ENCODE results near the gene ANKRD18A. TPM values are rescaled to one million over a fixed set of nuclear protein-coding genes. Genes with fewer than 3 reads are reported as not detected.

Gene ANKRD18A
- under 1 TPM in 2 of 4 donors, not detected in 2; 0.22 to 0.33 TPM for total RNA-seq

- TF ChIP-seq, protein P1, sequence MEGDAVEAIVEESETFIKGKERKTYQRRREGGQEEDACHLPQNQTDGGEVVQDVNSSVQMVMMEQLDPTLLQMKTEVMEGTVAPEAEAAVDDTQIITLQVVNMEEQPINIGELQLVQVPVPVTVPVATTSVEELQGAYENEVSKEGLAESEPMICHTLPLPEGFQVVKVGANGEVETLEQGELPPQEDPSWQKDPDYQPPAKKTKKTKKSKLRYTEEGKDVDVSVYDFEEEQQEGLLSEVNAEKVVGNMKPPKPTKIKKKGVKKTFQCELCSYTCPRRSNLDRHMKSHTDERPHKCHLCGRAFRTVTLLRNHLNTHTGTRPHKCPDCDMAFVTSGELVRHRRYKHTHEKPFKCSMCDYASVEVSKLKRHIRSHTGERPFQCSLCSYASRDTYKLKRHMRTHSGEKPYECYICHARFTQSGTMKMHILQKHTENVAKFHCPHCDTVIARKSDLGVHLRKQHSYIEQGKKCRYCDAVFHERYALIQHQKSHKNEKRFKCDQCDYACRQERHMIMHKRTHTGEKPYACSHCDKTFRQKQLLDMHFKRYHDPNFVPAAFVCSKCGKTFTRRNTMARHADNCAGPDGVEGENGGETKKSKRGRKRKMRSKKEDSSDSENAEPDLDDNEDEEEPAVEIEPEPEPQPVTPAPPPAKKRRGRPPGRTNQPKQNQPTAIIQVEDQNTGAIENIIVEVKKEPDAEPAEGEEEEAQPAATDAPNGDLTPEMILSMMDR (IDR thresholded peaks at IDR 0.05; ENCODE audit: low read depth), result no peak
Measured at GRCh38 chr9:38620483-38621433, at the start of gene ANKRD18A. Gene ANKRD18A (minus strand): TSS chr9:38620596. CDS start chr9:38620285, 311 bp downstream.

DNA sequence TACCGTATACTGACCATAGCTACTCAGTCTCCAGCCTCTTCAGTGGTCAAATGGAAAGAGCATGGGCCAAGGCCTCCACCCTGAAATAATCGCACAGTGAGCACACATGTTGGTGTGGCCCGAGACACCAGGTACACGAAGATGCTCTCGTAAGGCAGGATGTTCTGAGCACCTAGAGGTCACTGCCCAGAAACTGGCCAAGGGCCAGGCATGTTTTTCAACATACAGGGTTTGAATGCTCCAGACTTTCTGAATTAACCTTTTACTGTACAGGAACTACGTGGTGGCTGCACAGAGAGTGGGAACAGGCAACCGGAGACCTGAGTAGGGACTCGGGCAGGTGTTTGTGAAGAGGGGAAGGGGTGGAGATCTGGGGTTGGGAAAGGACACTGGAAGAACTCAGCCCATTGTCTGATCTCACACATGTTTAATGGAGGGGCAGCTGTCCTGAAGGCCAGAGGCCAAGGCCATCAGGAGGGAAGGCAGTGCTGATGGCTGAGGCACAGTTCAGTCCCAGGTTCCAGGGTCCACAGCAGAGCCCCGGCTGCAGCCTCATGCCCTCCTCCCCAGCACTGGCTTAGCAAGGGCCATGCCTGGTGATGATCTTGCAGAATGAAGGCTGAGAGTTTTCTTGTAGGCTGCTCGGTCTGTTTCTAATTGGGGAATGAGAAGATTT is 48.5 kb upstream of the ANKRD18A start:
- TF ChIP-seq, protein P1 (IDR thresholded peaks at IDR 0.05; ENCODE audit: low read depth), result no peak

DNA sequence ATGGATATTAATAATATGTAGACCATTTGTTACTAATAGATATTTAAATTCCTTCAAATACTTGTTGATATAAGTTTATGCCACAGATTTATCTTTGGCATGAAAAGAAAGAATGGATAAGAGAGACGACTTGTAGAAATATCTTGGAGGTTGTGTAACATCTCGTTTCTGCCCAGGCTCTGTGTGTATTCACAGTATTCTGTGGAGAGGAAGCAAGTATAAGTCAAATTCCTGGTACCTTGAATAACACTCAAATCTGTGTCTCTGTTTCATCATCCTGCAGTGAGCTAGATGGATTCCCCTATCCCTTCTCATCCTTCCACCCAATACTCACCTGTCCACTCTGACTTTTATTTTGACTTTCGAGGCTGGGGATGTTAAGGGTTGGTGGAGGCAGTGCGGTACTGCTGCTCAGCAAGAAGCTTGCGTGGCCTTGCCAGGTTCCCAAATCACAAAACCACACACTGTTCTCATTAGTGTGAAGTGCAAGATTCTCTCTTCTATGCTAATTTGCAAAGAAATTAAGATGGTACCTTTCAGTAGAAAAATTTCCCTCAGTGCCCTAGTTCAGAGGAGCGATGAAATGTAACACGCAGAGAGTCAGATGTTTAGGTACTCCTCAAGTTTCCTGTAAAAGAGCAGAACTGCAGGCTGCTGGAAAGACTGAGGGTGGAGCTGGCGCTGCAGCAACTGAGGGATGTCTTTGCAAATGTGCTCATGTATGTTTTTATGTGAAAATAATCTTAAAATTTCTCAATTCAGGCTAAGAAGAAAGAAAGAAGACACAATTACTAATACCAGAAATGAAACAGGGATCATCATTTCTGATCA is 42.6 kb upstream of the ANKRD18A start:
- TF ChIP-seq, protein P1 (IDR thresholded peaks at IDR 0.05; ENCODE audit: low read depth), result no peak

- TF ChIP-seq, protein P1 (IDR thresholded peaks at IDR 0.05; ENCODE audit: low read depth), result no peak
Measured at GRCh38 chr9:38659538-38659937, 39.1 kb upstream of the ANKRD18A start.

- TF ChIP-seq, protein P1 (IDR thresholded peaks at IDR 0.05; ENCODE audit: low read depth), result no peak
Measured at GRCh38 chr9:38656896-38657295, 36.5 kb upstream of the ANKRD18A start.

DNA sequence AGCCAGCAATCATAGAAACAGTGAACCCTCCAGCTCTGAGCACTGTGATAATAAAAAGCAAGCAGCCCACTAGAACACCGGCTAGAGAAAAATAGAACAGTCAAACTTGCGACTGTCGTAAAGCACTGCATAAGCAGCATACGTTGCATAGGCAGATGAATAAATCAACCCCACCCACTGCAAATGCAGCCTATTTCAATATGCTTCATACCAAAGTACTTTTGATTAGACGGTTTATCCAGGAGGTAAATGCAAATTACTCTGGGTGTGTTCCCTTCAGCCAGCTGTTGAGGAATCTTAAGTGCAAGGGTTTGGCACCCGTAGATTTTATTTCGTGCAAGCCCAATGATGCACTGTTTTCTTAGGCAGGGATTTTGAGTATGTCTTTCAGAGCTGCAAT is 32.1 kb upstream of the ANKRD18A start:
- TF ChIP-seq, protein P1 (IDR thresholded peaks at IDR 0.05; ENCODE audit: low read depth), result no peak
